Glomerular visceral epithelial cell (primary cell): Measurements from ENCODE around the gene TLDC2.
"Not testable (repeated sequence)": the region's sequence is repeated elsewhere in the genome, so short reads cannot be mapped to it uniquely, and the experiment has no call there.

Experiments
- DNase-seq: peaks from one replicate; pipeline ENCODE4 v3.0.0-alpha.2; 2016; ENCODE audit errors: extremely low spot score

Gene TLDC2

GRCh38 chr20:36875702-36876472, at the start of gene TLDC2:
Gene TLDC2, plus strand, starts transcription at chr20:36876138. Its CDS starts 37 bp downstream, at chr20:36876175.
- DNase-seq = no peak

GRCh38 chr20:36826554-36827244, 49.2 kb upstream of the TLDC2 start:
- no peak for DNase-seq

- DNase-seq = no peak
These were observed 48.2 kb upstream of the TLDC2 start for GRCh38 chr20:36827541-36828279.

GRCh38 chr20:36830791-36831691, 44.9 kb upstream of the TLDC2 start:
- no peak for DNase-seq

GRCh38 chr20:36832791-36833190, 43.1 kb upstream of the TLDC2 start:
- no peak for DNase-seq

- DNase-seq = no peak
These were observed 42.5 kb upstream of the TLDC2 start for GRCh38 chr20:36833275-36834020.

GRCh38 chr20:36835025-36835424, 40.9 kb upstream of the TLDC2 start:
- DNase-seq = no peak

- peak; percentile 97 for DNase-seq
These were observed 40.3 kb upstream of the TLDC2 start for GRCh38 chr20:36835453-36836198.

- peak; percentile 62 for DNase-seq
These were observed 39.2 kb upstream of the TLDC2 start for GRCh38 chr20:36836591-36837269.

GRCh38 chr20:36838376-36838775, 37.6 kb upstream of the TLDC2 start:
- DNase-seq = not testable (repeated sequence)

GRCh38 chr20:36839150-36839549, 36.8 kb upstream of the TLDC2 start:
- no peak for DNase-seq

- not testable (repeated sequence) for DNase-seq
These were observed 34.9 kb upstream of the TLDC2 start for GRCh38 chr20:36841030-36841429.

- no peak for DNase-seq
These were observed 30.5 kb upstream of the TLDC2 start for GRCh38 chr20:36845288-36845971.

GRCh38 chr20:36847009-36847709, 28.8 kb upstream of the TLDC2 start:
- DNase-seq = peak; percentile 58

- no peak for DNase-seq
These were observed 28.3 kb upstream of the TLDC2 start for GRCh38 chr20:36847710-36848040.

- peak; percentile 87 for DNase-seq
These were observed 27.8 kb upstream of the TLDC2 start for GRCh38 chr20:36848078-36848660.

GRCh38 chr20:36848677-36849076, 27.3 kb upstream of the TLDC2 start:
- DNase-seq = no peak
